Ureter (tissue), 1 donor: ENCODE results near the gene CDT1. TPM values are rescaled to one million over a fixed set of nuclear protein-coding genes. Genes with fewer than 3 reads are reported as not detected.
"Not testable (repeated sequence)": the region's sequence is repeated elsewhere in the genome, so short reads cannot be mapped to it uniquely, and the experiment has no call there.

Experiments
- DNase-seq: peaks from one replicate; pipeline ENCODE4 v3.0.0-alpha.2; 2020; ENCODE audit warnings: low spot score
- total RNA-seq: library from RNA; stranded (reverse); gene quantifications from one replicate; pipeline ENCODE4 v1.2.4, GENCODE V29; 2023
- donor health status: DM: yes; HTN: yes; CAD: no.

CDT1 gene
- total RNA-seq, 1 donor from 2014 or later: 2.1 TPM

GRCh38 chr16:88816736-88817535 is 13.3 kb downstream of the CDT1 start:
- DNase-seq: no peak

- no peak for DNase-seq
These were observed 14.4 kb downstream of the CDT1 start for GRCh38 chr16:88817785-88818574.

GRCh38 chr16:88818575-88818874 is 14.9 kb downstream of the CDT1 start:
- no peak for DNase-seq

GRCh38 chr16:88819126-88819525 is 15.5 kb downstream of the CDT1 start:
- DNase-seq: no peak

- no peak for DNase-seq
These were observed 16.9 kb downstream of the CDT1 start for GRCh38 chr16:88820385-88821025.

GRCh38 chr16:88821168-88821850 is 17.7 kb downstream of the CDT1 start:
- no peak for DNase-seq

GRCh38 chr16:88822281-88823040 is 18.9 kb downstream of the CDT1 start:
- DNase-seq: no peak

- not testable (repeated sequence) for DNase-seq
These were observed 20.1 kb downstream of the CDT1 start for GRCh38 chr16:88823646-88824045.

GRCh38 chr16:88824256-88825077 is 20.9 kb downstream of the CDT1 start:
- no peak for DNase-seq

GRCh38 chr16:88825146-88825545 is 21.6 kb downstream of the CDT1 start:
- DNase-seq: no peak

GRCh38 chr16:88826070-88826840 is 22.7 kb downstream of the CDT1 start:
- DNase-seq: no peak

GRCh38 chr16:88827727-88828126 is 24.1 kb downstream of the CDT1 start:
- no peak for DNase-seq

GRCh38 chr16:88828711-88829110 is 25.1 kb downstream of the CDT1 start:
- DNase-seq: no peak

GRCh38 chr16:88830258-88830657 is 26.7 kb downstream of the CDT1 start:
- DNase-seq: no peak

- DNase-seq: no peak
These were observed 27.2 kb downstream of the CDT1 start for GRCh38 chr16:88830783-88831182.

- no peak for DNase-seq
These were observed 28.2 kb downstream of the CDT1 start for GRCh38 chr16:88831838-88832237.

- DNase-seq: no peak
These were observed 29.5 kb downstream of the CDT1 start for GRCh38 chr16:88833086-88833485.

- DNase-seq: no peak
These were observed 31.1 kb downstream of the CDT1 start for GRCh38 chr16:88834670-88835069.

GRCh38 chr16:88835383-88835782 is 31.8 kb downstream of the CDT1 start:
- DNase-seq: no peak

GRCh38 chr16:88835818-88836217 is 32.2 kb downstream of the CDT1 start:
- no peak for DNase-seq
